ENCODE results near the gene TCL1A.

TCL1A gene

DNA sequence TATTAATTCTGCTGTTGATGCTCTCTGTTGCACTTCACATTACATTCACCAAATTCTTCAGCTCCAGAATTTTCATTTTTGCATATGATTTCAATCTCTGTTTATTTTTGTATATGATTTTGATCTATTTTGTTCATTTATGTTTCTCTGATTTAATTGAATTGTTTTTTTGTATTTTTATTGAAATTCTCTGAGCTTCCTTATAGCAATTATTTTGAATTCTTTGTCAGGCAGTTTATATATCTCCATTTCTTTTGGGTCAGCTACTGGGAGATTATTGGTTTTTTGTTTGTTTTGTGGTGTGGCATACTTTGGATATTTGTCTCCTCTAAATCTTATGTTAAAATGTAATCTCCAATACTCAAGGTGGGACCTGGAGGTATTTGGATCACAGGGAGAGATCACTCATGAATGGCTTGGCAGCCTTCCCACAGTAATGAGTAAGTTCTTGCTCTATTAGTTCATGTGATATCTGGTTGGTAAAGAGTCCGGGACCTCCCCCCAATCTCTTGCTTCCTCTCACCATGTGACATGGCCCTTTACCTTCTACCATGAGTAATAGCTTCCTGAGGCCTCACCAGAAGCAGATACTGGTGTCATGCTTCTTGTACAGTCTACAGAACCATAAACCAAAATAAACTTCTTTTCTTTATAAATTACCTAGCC lies 8.7 kb upstream of the TCL1A start:
- no peak overlapping the region for H4K8ac ChIP-seq (ENCODE audit: low read depth, low read length)
- no CpG with 5 or more reads among the region's 1 CpG for WGBS, 2 donors (ENCODE audit: extremely low coverage in 2 of 2, insufficient read length in 2 of 2, insufficient replicate concordance in 1 of 2)
- no peak overlapping the region for H3K4me2 ChIP-seq (ENCODE audit: insufficient read depth, low read length, poor library complexity, severe bottlenecking)
- no peaks in the 10 kb centered on the region for H3K4me1 ChIP-seq (ENCODE audit: control insufficient read depth in 2 of 2, insufficient read depth in 1 of 2, low read depth in 1 of 2, low read length in 2 of 2)
- no peak overlapping the region for H4K91ac ChIP-seq (ENCODE audit: low read depth, low read length, poor library complexity)
- no peak overlapping the region for H2BK120ac ChIP-seq (ENCODE audit: low read depth, low read length)
- no peak overlapping the region for H3K27ac ChIP-seq (replicated peaks; ENCODE audit: low read length)
- no peaks in the 10 kb centered on the region for H3K36me3 ChIP-seq (replicated peaks in 1 of 2; ENCODE audit: control insufficient read depth in 2 of 2, insufficient read depth in 2 of 2, low read length in 2 of 2)
- H3K14ac ChIP-seq (ENCODE audit: low read length), result no peak overlapping the region
- H3K9me3 ChIP-seq (replicated peaks in 1 of 2; ENCODE audit: control insufficient read depth in 2 of 2, insufficient read depth in 1 of 2, low read depth in 1 of 2, low read length in 2 of 2), result no peaks in the 10 kb centered on the region
- H3K79me1 ChIP-seq (ENCODE audit: low read depth, low read length), result no peaks in the 10 kb centered on the region
- H3K4me3 ChIP-seq (ENCODE audit: low read length in 2 of 2), result no peak overlapping the region
- no peaks in the 10 kb centered on the region for H3K27me3 ChIP-seq (ENCODE audit: control insufficient read depth in 3 of 3, insufficient read depth in 3 of 3, low read depth in 1 of 3, low read length in 3 of 3)
- no peak overlapping the region for H2BK5ac ChIP-seq (ENCODE audit: low read length)
- H2BK12ac ChIP-seq (ENCODE audit: low read length), result no peak overlapping the region
- no peak overlapping the region for H2BK15ac ChIP-seq (ENCODE audit: low read length)
- DNase-seq (ENCODE audit: low spot score), result no peak
- no peak overlapping the region for H3K18ac ChIP-seq (ENCODE audit: low read length)
- no peak overlapping the region for H3K9ac ChIP-seq (ENCODE audit: low read depth, low read length, poor library complexity)
- H3K4ac ChIP-seq (ENCODE audit: low read length), result no peak overlapping the region
- H2AFZ ChIP-seq (ENCODE audit: low read length), result no peak overlapping the region
- no peak overlapping the region for H2AK5ac ChIP-seq (ENCODE audit: low read depth, low read length)
- no peak overlapping the region for H3K23ac ChIP-seq (ENCODE audit: low read depth, low read length, poor library complexity)

DNA sequence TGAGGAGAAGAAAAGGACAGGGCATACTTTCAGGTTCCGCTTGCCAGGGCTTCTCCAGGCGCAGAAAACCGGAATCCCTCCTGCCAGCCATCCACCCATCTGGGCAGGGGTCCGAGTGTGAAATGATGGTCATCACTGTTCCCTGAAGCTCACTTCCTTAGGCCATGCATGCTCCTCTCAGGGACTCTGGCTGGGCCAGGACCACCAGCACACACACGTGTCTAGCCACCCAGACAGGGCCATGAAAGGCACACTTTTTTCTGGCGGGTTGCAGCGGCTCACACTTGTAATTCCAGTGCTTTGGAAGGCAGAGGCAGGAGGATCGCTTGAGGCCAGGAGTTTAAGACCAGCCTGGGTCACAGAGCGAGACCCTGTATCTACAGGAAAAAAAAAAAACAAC lies 1.5 kb downstream of the TCL1A start:
- no peak overlapping the region for H3K4me2 ChIP-seq (ENCODE audit: insufficient read depth, low read length, poor library complexity, severe bottlenecking)
- no peak overlapping the region for H3K14ac ChIP-seq (ENCODE audit: low read length)
- no peak overlapping the region for H4K8ac ChIP-seq (ENCODE audit: low read depth, low read length)
- no peak overlapping the region for H3K4ac ChIP-seq (ENCODE audit: low read length)
- no peak overlapping the region for H3K23ac ChIP-seq (ENCODE audit: low read depth, low read length, poor library complexity)
- no peak for DNase-seq (ENCODE audit: low spot score)
- no peak overlapping the region for H3K27ac ChIP-seq (replicated peaks; ENCODE audit: low read length)
- H3K36me3 ChIP-seq (replicated peaks in 1 of 2; ENCODE audit: control insufficient read depth in 2 of 2, insufficient read depth in 2 of 2, low read length in 2 of 2), result no peaks in the 10 kb centered on the region
- H3K18ac ChIP-seq (ENCODE audit: low read length), result peak overlapping the region; percentile 74
- no peak overlapping the region for H2BK120ac ChIP-seq (ENCODE audit: low read depth, low read length)
- no peaks in the 10 kb centered on the region for H3K79me1 ChIP-seq (ENCODE audit: low read depth, low read length)
- H2AK5ac ChIP-seq (ENCODE audit: low read depth, low read length), result no peak overlapping the region
- no peak overlapping the region for H3K4me3 ChIP-seq (ENCODE audit: low read length in 2 of 2)
- no peak overlapping the region for H2AFZ ChIP-seq (ENCODE audit: low read length)
- no peak overlapping the region for H3K9ac ChIP-seq (ENCODE audit: low read depth, low read length, poor library complexity)
- no peak overlapping the region for H2BK12ac ChIP-seq (ENCODE audit: low read length)
- H4K91ac ChIP-seq (ENCODE audit: low read depth, low read length, poor library complexity), result no peak overlapping the region
- no peak overlapping the region for H2BK15ac ChIP-seq (ENCODE audit: low read length)
- H3K9me3 ChIP-seq (replicated peaks in 1 of 2; ENCODE audit: control insufficient read depth in 2 of 2, insufficient read depth in 1 of 2, low read depth in 1 of 2, low read length in 2 of 2), result no peaks in the 10 kb centered on the region
- H2BK5ac ChIP-seq (ENCODE audit: low read length), result no peak overlapping the region
- H3K4me1 ChIP-seq (ENCODE audit: control insufficient read depth in 2 of 2, insufficient read depth in 1 of 2, low read depth in 1 of 2, low read length in 2 of 2), result peaks cover 0 to 1% of the 10 kb centered on the region in 2 donors
- WGBS, 2 donors (ENCODE audit: extremely low coverage in 2 of 2, insufficient read length in 2 of 2, insufficient replicate concordance in 1 of 2), result no CpG with 5 or more reads among the region's 9 CpGs
- no peaks in the 10 kb centered on the region for H3K27me3 ChIP-seq (ENCODE audit: control insufficient read depth in 3 of 3, insufficient read depth in 3 of 3, low read depth in 1 of 3, low read length in 3 of 3)

DNA sequence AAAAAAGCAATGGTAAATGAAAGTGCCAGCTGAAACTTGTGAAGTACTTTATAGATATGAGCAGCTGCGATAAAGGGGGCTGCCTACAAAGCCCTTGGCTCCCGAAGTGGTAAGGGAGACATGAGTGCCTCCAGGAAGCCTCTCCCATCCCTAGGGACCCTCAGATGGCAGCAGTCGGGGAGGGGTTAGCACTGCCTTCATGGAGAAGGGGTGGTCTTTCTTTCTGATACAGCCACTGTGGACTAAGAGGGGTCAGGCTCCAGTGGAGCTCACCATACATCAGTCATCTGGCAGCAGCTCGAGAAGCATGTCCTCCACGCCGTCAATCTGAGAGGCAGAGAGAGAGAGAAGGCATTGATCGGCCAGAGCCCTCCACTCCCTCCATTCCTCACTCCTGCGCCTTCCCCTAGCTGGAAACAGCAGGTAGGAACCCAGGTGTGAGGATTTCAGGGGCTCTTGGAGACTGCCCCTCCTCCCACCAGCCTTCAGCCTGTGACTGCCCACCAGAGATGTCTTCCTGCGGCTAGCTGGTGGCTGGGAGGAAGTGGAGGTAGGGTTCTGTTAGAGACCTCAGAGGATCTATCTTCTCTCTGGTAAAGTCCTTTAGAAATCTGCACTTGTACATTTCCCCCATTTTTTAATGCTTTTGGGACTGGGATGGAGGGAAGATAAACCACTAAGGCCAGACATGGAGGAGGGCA lies 2.3 kb downstream of the TCL1A start:
- Histone ChIP-seq H3K79me1 (ENCODE audit: low read depth, low read length) (no peaks in the 10 kb centered on the region), H2BK15ac (ENCODE audit: low read length) (no peak overlapping the region), H3K18ac (ENCODE audit: low read length) (peak overlapping the region; percentile 36), H3K9me3 (replicated peaks in 1 of 2; ENCODE audit: control insufficient read depth in 2 of 2, insufficient read depth in 1 of 2, low read depth in 1 of 2, low read length in 2 of 2) (no peaks in the 10 kb centered on the region), H3K14ac (ENCODE audit: low read length) (no peak overlapping the region), H3K23ac (ENCODE audit: low read depth, low read length, poor library complexity) (no peak overlapping the region), H2AK5ac (ENCODE audit: low read depth, low read length) (no peak overlapping the region), H2AFZ (ENCODE audit: low read length) (no peak overlapping the region), H2BK12ac (ENCODE audit: low read length) (no peak overlapping the region), H3K9ac (ENCODE audit: low read depth, low read length, poor library complexity) (no peak overlapping the region), H3K4ac (ENCODE audit: low read length) (no peak overlapping the region), H2BK120ac (ENCODE audit: low read depth, low read length) (no peak overlapping the region), H3K27me3 (ENCODE audit: control insufficient read depth in 3 of 3, insufficient read depth in 3 of 3, low read depth in 1 of 3, low read length in 3 of 3) (no peaks in the 10 kb centered on the region), H2BK5ac (ENCODE audit: low read length) (no peak overlapping the region), H3K4me1 (ENCODE audit: control insufficient read depth in 2 of 2, insufficient read depth in 1 of 2, low read depth in 1 of 2, low read length in 2 of 2) (peaks cover 0 to 1% of the 10 kb centered on the region in 2 donors), H4K91ac (ENCODE audit: low read depth, low read length, poor library complexity) (no peak overlapping the region), H3K27ac (replicated peaks; ENCODE audit: low read length) (no peak overlapping the region), H4K8ac (ENCODE audit: low read depth, low read length) (no peak overlapping the region), H3K4me2 (ENCODE audit: insufficient read depth, low read length, poor library complexity, severe bottlenecking) (no peak overlapping the region), H3K4me3 (ENCODE audit: low read length in 2 of 2) (no peak overlapping the region), H3K36me3 (replicated peaks in 1 of 2; ENCODE audit: control insufficient read depth in 2 of 2, insufficient read depth in 2 of 2, low read length in 2 of 2) (no peaks in the 10 kb centered on the region)
- DNase-seq (ENCODE audit: low spot score), result no peak
- WGBS, 2 donors (ENCODE audit: extremely low coverage in 2 of 2, insufficient read length in 2 of 2, insufficient replicate concordance in 1 of 2), result no CpG with 5 or more reads among the region's 9 CpGs

DNA sequence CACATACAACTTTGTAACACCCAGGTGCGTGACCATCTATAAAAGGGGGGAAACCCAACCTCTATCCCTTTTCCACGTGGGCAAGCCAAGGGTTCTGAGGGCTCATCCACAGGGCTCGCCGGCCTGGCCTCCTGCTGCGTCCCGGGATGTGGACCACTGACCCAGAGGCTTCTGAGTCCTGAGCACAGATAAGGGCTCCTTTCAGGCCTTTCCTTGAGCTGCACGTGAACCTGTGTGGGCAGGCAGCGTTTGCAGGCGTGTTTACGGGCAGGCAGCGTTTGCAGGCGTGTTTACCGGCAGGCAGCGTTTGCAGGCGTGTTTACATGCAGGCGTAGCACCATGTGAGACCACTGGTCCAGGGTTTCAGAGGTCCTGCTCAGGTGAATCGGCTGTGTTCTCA lies 3.8 kb downstream of the TCL1A start:
- Histone ChIP-seq H3K4me1 (ENCODE audit: control insufficient read depth in 2 of 2, insufficient read depth in 1 of 2, low read depth in 1 of 2, low read length in 2 of 2) (peaks cover 0 to 1% of the 10 kb centered on the region in 2 donors), H2BK15ac (ENCODE audit: low read length) (no peak overlapping the region), H3K36me3 (replicated peaks in 1 of 2; ENCODE audit: control insufficient read depth in 2 of 2, insufficient read depth in 2 of 2, low read length in 2 of 2) (no peaks in the 10 kb centered on the region), H4K91ac (ENCODE audit: low read depth, low read length, poor library complexity) (no peak overlapping the region), H3K79me1 (ENCODE audit: low read depth, low read length) (no peaks in the 10 kb centered on the region), H3K14ac (ENCODE audit: low read length) (no peak overlapping the region), H2BK120ac (ENCODE audit: low read depth, low read length) (no peak overlapping the region), H3K4me2 (ENCODE audit: insufficient read depth, low read length, poor library complexity, severe bottlenecking) (no peak overlapping the region), H2BK12ac (ENCODE audit: low read length) (no peak overlapping the region), H2AFZ (ENCODE audit: low read length) (no peak overlapping the region), H3K9ac (ENCODE audit: low read depth, low read length, poor library complexity) (no peak overlapping the region), H2AK5ac (ENCODE audit: low read depth, low read length) (no peak overlapping the region), H3K4ac (ENCODE audit: low read length) (no peak overlapping the region), H3K27me3 (ENCODE audit: control insufficient read depth in 3 of 3, insufficient read depth in 3 of 3, low read depth in 1 of 3, low read length in 3 of 3) (no peaks in the 10 kb centered on the region), H3K4me3 (ENCODE audit: low read length in 2 of 2) (no peak overlapping the region), H2BK5ac (ENCODE audit: low read length) (no peak overlapping the region), H3K18ac (ENCODE audit: low read length) (no peak overlapping the region), H3K9me3 (replicated peaks in 1 of 2; ENCODE audit: control insufficient read depth in 2 of 2, insufficient read depth in 1 of 2, low read depth in 1 of 2, low read length in 2 of 2) (no peaks in the 10 kb centered on the region), H4K8ac (ENCODE audit: low read depth, low read length) (no peak overlapping the region), H3K23ac (ENCODE audit: low read depth, low read length, poor library complexity) (no peak overlapping the region), H3K27ac (replicated peaks; ENCODE audit: low read length) (no peak overlapping the region)
- no CpG with 5 or more reads among the region's 17 CpGs for WGBS, 2 donors (ENCODE audit: extremely low coverage in 2 of 2, insufficient read length in 2 of 2, insufficient replicate concordance in 1 of 2)
- DNase-seq (ENCODE audit: low spot score), result no peak

Data from neuronal stem cell (in vitro differentiated cells).